Ovary (tissue), 3 donors: ENCODE data around the gene TNRC6C.

Source experiments
- CTCF ChIP-seq, 3 donors: fragments of 450-650 bp in 2 of 3; fragments of 200-600 bp in 1 of 3; IDR thresholded peaks; one replicate each; pipeline versions ENCODE4 v1.5.1 to v1.8.0; 2016 to 2022; ENCODE audit warnings: antibody characterized with exemption in 3 of 3, mild to moderate bottlenecking in 1 of 3
- POLR2A ChIP-seq: fragments of 450-650 bp; IDR thresholded peaks from one replicate; pipeline ENCODE4 v1.6.1; 2017; ENCODE audit warnings: antibody characterized with exemption, mild to moderate bottlenecking, moderate library complexity
- donor health status: DM: no; HTN: no; CAD: no.

- TF ChIP-seq CTCF (IDR thresholded peaks at IDR 0.05): no peak
- TF ChIP-seq POLR2A: no peak
Measured at GRCh38 chr17:78007647-78008046, 49.1 kb downstream of the TNRC6C start.
